SHP77 treated with DMSO at 0.1 percent for 48 hours (cell line): ENCODE data around the gene LGALS9.
"Not testable (repeated sequence)": the region's sequence is repeated elsewhere in the genome, so short reads cannot be mapped to it uniquely, and the experiment has no call there.

ENCODE experiments used
- DNase-seq: peaks from one replicate; lab custom pipeline; 2025; lab: John Stamatoyannopoulos, UW

LGALS9 gene

DNA sequence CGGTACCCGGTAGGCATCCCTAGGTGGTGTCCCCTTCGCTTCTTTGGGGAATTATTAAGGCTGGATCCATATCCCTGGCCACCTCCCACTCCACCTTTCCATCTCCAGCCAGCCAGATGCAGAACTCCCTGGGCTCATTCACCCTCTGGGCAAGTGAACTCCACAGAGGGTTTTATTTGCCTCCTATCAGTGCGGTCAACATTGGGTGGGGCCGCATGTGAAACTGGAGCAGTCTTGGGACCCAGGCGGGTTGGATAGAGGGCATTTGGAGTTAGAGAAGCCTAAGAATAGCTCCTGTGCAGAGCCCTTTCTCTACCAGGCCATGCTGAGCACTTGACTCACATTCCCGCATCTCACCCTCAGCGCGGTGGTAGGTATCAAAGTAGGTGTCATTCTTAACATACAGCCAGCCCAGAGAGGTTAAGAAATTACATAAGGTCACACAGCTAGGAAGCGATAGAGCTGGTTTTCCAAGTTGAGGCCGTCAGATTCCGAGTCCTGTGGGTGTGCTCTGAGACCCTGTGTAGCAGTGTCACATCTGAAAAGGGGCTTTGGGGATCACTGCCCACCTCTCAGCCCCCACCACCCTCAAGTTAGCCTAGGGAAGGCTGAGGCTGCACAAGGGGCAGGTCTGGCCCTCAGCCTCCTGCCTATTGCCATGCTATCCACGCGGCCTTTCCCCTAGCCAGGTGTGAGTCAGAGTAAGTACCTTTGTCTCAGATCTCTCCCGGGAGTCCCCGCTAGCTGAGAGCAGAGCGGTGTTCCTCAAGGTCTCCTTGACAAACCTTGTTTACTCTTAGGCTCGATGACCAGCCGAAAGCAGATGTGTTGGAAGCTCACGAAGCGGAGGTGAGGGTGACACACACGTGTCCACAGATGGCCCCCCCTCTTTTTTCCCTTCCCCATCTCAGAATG, 26.9 kb upstream of the LGALS9 start:
- DNase-seq: no peak

DNA sequence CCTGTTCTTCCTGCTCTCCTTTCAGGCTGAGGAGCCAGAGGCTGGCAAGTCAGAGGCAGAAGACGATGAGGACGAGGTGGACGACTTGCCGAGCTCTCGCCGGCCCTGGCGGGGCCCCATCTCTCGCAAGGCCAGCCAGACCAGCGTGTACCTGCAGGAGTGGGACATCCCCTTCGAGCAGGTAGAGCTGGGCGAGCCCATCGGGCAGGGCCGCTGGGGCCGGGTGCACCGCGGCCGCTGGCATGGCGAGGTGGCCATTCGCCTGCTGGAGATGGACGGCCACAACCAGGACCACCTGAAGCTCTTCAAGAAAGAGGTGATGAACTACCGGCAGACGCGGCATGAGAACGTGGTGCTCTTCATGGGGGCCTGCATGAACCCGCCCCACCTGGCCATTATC, 25.6 kb upstream of the LGALS9 start:
- no peak for DNase-seq

GRCh38 chr17:27607521-27608091, 23.4 kb upstream of the LGALS9 start:
- no peak for DNase-seq

GRCh38 chr17:27608328-27609230, 22.4 kb upstream of the LGALS9 start:
- DNase-seq: no peak

DNA sequence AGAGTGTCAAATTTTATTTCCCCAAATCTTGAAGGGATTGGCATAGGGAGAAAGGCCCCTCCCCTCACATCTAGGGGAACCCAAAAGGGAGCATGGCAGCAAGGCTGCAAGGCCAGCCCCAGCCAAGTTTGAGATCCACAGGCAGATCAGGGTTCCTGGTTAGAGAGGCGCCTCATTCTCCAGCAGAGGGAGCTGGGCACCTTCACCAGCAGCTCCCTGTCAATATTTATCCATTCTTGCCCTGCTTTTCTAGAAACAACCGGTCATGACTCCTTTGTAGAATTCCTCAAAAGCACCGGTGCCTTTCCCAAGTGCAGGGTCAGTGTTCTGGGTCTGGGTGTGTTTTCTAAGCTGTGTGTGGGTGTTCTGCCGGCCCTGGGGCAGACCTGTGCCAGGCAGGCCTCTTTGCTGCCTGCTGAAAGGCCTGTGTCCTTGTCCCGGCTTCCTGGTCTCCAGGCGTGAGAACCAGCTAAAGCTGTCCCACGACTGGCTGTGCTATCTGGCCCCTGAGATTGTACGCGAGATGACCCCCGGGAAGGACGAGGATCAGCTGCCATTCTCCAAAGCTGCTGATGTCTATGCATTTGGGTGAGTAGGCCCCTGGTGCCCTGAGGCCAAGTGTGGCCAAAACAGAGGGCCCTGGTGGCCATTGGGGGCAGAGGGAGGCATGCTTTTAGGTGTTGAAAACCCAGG, 21.2 kb upstream of the LGALS9 start:
- DNase-seq: no peak

DNA sequence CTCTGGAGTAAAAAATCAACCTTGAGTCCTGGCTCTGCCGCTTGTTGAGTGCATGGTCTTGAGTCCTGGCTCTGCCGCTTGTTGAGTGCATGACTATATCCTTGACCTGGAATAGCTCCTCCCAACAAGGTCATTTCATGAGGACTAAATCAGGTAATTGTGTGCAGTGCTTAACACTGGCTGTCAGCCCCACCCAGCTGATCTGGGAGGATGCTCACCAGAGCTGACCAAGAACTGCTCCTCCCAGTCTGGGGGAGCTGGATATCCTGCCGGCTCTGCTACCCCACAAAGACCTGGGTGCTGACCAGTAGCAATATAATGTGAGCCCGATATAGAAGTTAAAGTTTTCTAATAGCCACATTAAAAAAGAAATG, 20.7 kb upstream of the LGALS9 start:
- no peak for DNase-seq

DNA sequence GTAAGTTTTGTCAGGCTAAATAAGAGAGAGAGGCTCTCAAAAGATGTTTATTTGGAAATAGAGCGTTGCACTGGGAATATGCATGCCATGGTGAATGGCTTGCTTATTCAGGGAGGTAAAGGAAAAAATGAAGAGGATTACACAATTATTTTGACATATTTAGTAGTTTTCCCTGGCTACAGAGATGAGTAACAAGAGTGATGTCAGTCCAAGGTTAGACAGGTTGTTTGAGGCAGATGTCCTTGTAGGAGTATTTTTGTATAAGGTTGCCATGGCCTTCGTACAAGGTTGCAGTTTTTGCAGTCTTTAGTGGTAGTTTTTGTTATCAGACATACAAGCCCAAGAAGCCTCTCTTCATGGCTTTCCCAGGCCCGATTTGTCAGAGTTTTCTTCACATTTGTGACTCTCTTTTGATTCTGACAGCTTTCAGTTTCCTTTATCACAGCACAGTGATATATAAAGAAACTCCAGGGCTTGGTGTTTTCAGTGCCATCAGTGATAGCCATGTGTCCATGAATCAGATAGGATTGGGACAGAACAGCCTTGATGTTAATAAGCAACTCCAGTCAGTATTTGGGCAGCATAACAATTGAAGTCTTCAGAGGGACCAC, 18.7 kb upstream of the LGALS9 start:
- DNase-seq: no peak

DNA sequence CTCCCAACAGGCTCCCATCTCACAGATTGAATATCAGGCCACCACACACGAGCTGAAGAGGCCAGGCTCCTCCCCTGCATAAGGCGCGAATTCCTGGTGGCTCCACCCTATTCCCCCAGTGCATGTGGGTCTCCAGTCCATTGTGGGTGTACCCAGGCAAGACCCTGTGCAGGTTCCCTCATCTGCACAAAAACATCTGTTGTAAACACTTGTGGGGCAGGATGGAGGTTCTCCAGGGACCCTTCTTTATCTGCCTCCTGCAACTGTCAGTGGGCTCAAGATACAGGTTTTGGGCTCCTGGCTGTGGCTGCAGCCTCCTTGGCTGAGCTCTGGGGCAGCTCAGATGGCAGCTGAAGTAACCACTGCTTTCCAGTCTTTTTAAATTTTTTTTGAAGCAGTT, 17.6 kb upstream of the LGALS9 start:
- DNase-seq: no peak

DNA sequence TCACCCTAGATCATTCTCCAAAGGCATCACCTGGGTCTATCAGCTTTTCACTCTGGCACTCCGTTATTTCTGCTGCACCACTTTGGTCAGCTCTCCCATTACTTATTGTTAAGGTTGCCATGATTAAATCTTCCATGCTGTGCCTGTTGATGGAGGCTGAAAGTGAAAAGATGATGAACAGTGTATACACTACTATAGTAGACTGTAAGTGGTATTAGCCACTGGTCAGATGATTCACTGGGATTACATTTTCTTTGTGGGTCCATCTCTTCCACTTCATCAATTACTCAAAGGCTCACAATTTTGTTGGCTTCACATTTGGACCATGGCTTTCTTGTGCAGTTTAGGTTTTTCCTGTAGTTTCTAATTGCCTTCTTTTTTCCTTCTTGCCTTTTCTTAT, 15.9 kb upstream of the LGALS9 start:
- no peak for DNase-seq

GRCh38 chr17:27616414-27616813, 14.6 kb upstream of the LGALS9 start:
- no peak for DNase-seq

GRCh38 chr17:27618417-27618816, 12.6 kb upstream of the LGALS9 start:
- DNase-seq: no peak

GRCh38 chr17:27620721-27621120, 10.3 kb upstream of the LGALS9 start:
- no peak for DNase-seq

DNA sequence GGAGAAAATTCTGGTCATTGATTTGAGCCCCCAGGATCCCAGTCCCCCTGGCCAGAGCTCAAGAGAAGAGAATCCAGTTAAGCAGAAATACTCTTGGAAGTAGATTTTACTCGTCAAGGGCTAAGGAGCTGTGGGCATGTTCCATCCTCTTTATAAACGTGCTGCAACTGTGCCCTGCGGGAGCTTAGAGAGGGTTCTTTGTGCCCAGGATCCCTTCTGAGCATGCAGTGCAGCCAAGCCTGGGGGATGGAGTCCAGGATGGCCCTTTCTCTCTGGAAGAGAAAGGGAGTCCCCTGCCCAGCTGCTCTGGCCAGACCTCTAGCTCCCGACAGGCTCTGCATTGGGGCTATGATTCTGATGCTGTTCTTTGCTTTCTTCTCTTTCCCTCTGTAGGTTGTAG, 9.5 kb upstream of the LGALS9 start:
- DNase-seq: no peak

DNA sequence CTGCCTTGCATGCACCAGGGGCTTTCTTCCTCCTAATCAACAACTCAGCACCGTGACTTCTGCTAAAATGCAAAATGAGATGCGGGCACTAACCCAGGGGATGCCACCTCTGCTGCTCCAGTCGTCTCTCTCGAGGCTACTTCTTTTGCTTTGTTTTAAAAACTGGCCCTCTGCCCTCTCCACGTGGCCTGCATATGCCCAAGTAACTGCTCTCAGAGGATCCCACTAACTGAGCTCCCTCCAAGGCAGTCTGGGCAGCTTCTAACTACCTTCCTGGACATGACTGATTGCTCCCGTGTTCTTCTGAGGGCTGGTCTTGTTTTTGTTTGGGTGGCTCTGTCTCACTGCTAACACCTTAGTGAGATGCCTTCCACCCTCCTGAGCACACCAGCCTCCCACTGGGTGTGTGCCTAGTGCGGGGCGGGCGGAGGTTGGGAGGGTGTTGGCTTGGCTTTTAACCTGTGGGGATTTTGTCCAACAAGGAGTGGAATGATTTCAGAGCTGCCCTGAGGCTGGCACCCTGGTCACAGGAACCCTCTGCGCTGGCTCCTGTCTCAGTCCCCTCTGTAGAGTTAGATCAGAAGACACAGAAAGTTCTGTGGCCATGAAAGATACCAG, 8.9 kb upstream of the LGALS9 start:
- DNase-seq: no peak

DNA sequence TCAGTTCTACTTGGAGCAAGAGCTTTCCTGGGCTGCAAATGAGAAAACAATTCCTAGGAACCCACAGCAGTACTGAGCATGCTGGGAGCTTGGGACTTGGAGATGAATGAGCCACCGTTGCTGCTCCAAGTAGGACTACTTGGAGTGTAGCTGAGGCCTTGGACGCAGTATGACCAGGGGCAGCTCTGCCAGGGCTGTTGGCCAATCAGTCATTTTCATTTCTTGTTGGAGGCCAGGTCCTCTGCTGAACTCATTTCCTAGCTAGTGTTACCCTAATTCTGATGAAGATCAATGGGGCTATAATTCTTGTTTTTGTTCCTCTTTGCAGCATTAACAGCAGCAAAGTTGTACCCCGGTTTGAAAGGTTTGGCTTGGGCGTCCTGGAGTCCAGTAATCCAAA, 8.0 kb upstream of the LGALS9 start:
- no peak for DNase-seq

GRCh38 chr17:27623614-27624013, 7.4 kb upstream of the LGALS9 start:
- no peak for DNase-seq

- no peak for DNase-seq
Observed at GRCh38 chr17:27624539-27624938, 6.4 kb upstream of the LGALS9 start.

- no peak for DNase-seq
Observed at GRCh38 chr17:27625856-27626255, 5.1 kb upstream of the LGALS9 start.

DNA sequence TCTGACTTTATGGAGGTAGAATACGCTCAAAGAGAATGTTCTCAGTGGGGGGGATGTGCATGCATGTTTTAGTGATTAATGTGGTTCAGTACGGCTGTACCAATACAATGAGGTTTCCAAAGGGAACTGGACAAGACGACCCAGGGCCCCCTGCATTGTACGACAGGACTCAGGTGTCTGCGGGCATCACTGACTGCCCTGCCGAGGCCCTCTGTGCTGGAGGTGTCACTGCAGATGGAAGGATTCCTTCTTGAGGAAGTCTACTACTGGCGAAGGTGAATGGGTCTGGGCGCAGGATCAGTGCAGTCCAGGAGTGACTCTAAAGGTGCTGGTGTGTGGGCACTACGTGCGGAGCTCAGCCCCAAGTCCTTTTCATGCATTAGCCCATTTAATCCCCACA, 3.5 kb upstream of the LGALS9 start:
- DNase-seq: no peak

GRCh38 chr17:27628376-27628775, 2.6 kb upstream of the LGALS9 start:
- no peak for DNase-seq

- DNase-seq: not testable (repeated sequence)
Observed at GRCh38 chr17:27629260-27629659, 1.7 kb upstream of the LGALS9 start.
